Measurements from ENCODE around the gene PAPOLA.

PAPOLA gene

GRCh38 chr14:96554315-96554910 is 52.2 kb downstream of the PAPOLA start:
- Histone ChIP-seq H3K27ac (ENCODE audit: extremely low read depth, low read depth, low read length) (no peak overlapping the region), H3K9me3 (ENCODE audit: control insufficient read depth, insufficient read depth, low read depth, low read length) (no peaks in the 10 kb centered on the region), H3K4me3 (ENCODE audit: low read depth, low read length) (no peak overlapping the region), H3K4me1 (ENCODE audit: control insufficient read depth, insufficient read depth, low read length) (no peaks in the 10 kb centered on the region), H3K36me3 (ENCODE audit: control insufficient read depth in 2 of 2, insufficient read depth in 1 of 2, low read length in 2 of 2) (peaks cover 73 to 85% of the 10 kb centered on the region in 2 experiments)
- CTCF ChIA-PET, result no interaction called here
- TF ChIP-seq ZBTB49 (tag by site-specific recombination; IDR thresholded peaks at IDR 0.05; ENCODE audit: low read depth) (no peak), OSR2 (tag by site-specific recombination; IDR thresholded peaks at IDR 0.05) (no peak), ZNF639 (tag by site-specific recombination; IDR thresholded peaks at IDR 0.05) (no peak), ZNF843 (tag by site-specific recombination; IDR thresholded peaks at IDR 0.05) (no peak), ZNF114 (tag by site-specific recombination; IDR thresholded peaks at IDR 0.05) (no peak), BCL6B (tag by site-specific recombination; IDR thresholded peaks at IDR 0.05) (no peak), ZNF121 (tag by site-specific recombination; IDR thresholded peaks at IDR 0.05) (no peak), ZSCAN4 (tag by site-specific recombination; IDR thresholded peaks at IDR 0.05) (no peak), HOXD13 (CRISPR knock-in tag; IDR thresholded peaks at IDR 0.05; ENCODE audit: borderline replicate concordance) (no peak), YY2 (tag by site-specific recombination; IDR thresholded peaks at IDR 0.05) (no peak), ZNF837 (tag by site-specific recombination; IDR thresholded peaks at IDR 0.05) (no peak), ZBTB20 (tag by site-specific recombination; IDR thresholded peaks at IDR 0.05) (no peak), ZNF514 (tag by site-specific recombination; IDR thresholded peaks at IDR 0.05) (no peak), WT1 (tag by site-specific recombination; IDR thresholded peaks at IDR 0.05) (no peak)
- POLR2A ChIA-PET, result no interaction called here

GRCh38 chr14:96559571-96559970 is 57.4 kb downstream of the PAPOLA start:
- Histone ChIP-seq H3K27ac (ENCODE audit: extremely low read depth, low read depth, low read length) (no peak overlapping the region), H3K9me3 (ENCODE audit: control insufficient read depth, insufficient read depth, low read depth, low read length) (no peaks in the 10 kb centered on the region), H3K4me3 (ENCODE audit: low read depth, low read length) (no peak overlapping the region), H3K36me3 (ENCODE audit: control insufficient read depth in 2 of 2, insufficient read depth in 1 of 2, low read length in 2 of 2) (peaks cover 63 to 82% of the 10 kb centered on the region in 2 experiments), H3K4me1 (ENCODE audit: control insufficient read depth, insufficient read depth, low read length) (no peaks in the 10 kb centered on the region)
- CTCF ChIA-PET, result no interaction called here
- POLR2A ChIA-PET, result no interaction called here
- no peak for TF ChIP-seq KLF9 (tag by site-specific recombination; IDR thresholded peaks at IDR 0.05; ENCODE audit: low read depth)
- no peak for TF ChIP-seq ZNF548 (tag by site-specific recombination; IDR thresholded peaks at IDR 0.05)
- TF ChIP-seq ZNF561 (tag by site-specific recombination; IDR thresholded peaks at IDR 0.05; ENCODE audit: borderline replicate concordance), result no peak
- no peak for TF ChIP-seq AEBP2 (tag by site-specific recombination; IDR thresholded peaks at IDR 0.05; ENCODE audit: borderline replicate concordance)
- no peak for TF ChIP-seq ZNF785 (tag by site-specific recombination; IDR thresholded peaks at IDR 0.05)
- TF ChIP-seq KLF17 (tag by site-specific recombination; IDR thresholded peaks at IDR 0.05), result no peak
- no peak for TF ChIP-seq ZNF626 (tag by site-specific recombination; IDR thresholded peaks at IDR 0.05)
- no peak for TF ChIP-seq PRDM10 (tag by site-specific recombination; IDR thresholded peaks at IDR 0.05)
- TF ChIP-seq ZFP3 (tag by site-specific recombination; IDR thresholded peaks at IDR 0.05; ENCODE audit: low read depth), result no peak
- TF ChIP-seq SP7 (tag by site-specific recombination; IDR thresholded peaks at IDR 0.05), result no peak

Measured in HEK293 (cell line).